Ectodermal cell (in vitro differentiated cells): ENCODE results near the gene FHIP1A.

Source experiments
- H3K27ac ChIP-seq: 2 replicates; pipeline ENCODE4 v1.7.0; 2013; ENCODE audit warnings: mild to moderate bottlenecking, low read depth, low read length; ENCODE audit not compliant: insufficient read depth, poor library complexity, severe bottlenecking
- H3K27me3 ChIP-seq: 2 replicates; pipeline ENCODE4 v1.7.0; 2013; ENCODE audit warnings: mild to moderate bottlenecking, low read length; ENCODE audit not compliant: insufficient read depth, control insufficient read depth, poor library complexity, severe bottlenecking
- H3K36me3 ChIP-seq: one replicate; pipeline ENCODE4 v1.7.0; 2013; ENCODE audit warnings: low read length; ENCODE audit not compliant: control insufficient read depth, insufficient read depth
- H3K4me1 ChIP-seq: one replicate; pipeline ENCODE4 v1.7.0; 2013; ENCODE audit warnings: low read length; ENCODE audit not compliant: control insufficient read depth, insufficient read depth
- H3K4me3 ChIP-seq: 2 replicates; pipeline ENCODE4 v1.7.0; 2013; ENCODE audit warnings: low read depth, low read length, control low read depth; ENCODE audit not compliant: insufficient read depth
- H3K9me3 ChIP-seq: 2 replicates; pipeline ENCODE4 v1.7.0; 2013; ENCODE audit warnings: mild to moderate bottlenecking, low read length, moderate library complexity; ENCODE audit not compliant: control insufficient read depth
- WGBS, 2 experiments: methylation state at CpG; one replicate each; pipeline ENCODE4 v1.1.7; 2013; ENCODE audit warnings: missing lambda C conversion rate in 2 of 2; 5-methylcytosine and 5-hydroxymethylcytosine counted together

FHIP1A gene

GRCh38 chr4:151417766-151418376 lies 8.9 kb downstream of the FHIP1A start:
- Histone ChIP-seq H3K27me3 (no peaks in the 10 kb centered on the region), H3K4me1 (no peaks in the 10 kb centered on the region), H3K36me3 (no peaks in the 10 kb centered on the region), H3K4me3 (no peak overlapping the region), H3K27ac (no peak overlapping the region), H3K9me3 (no peaks in the 10 kb centered on the region)
- WGBS, 2 experiments: 91 to 92% methylated on average over 2 of the region's 2 CpGs

- no peaks in the 10 kb centered on the region for H3K9me3 ChIP-seq
- H3K27me3 ChIP-seq: no peaks in the 10 kb centered on the region
- no peak overlapping the region for H3K4me3 ChIP-seq
- H3K4me1 ChIP-seq: no peaks in the 10 kb centered on the region
- H3K36me3 ChIP-seq: no peaks in the 10 kb centered on the region
- H3K27ac ChIP-seq: no peak overlapping the region
Observed at GRCh38 chr4:151418385-151418784, 9.4 kb downstream of the FHIP1A start.

GRCh38 chr4:151418856-151419255 lies 9.9 kb downstream of the FHIP1A start:
- no peaks in the 10 kb centered on the region for H3K36me3 ChIP-seq
- WGBS, 2 experiments: 97 to 100% methylated on average over 1 of the region's 1 CpG
- no peaks in the 10 kb centered on the region for H3K4me1 ChIP-seq
- H3K27ac ChIP-seq: no peak overlapping the region
- H3K9me3 ChIP-seq: no peaks in the 10 kb centered on the region
- no peaks in the 10 kb centered on the region for H3K27me3 ChIP-seq
- no peak overlapping the region for H3K4me3 ChIP-seq

GRCh38 chr4:151420250-151420807 lies 11.4 kb downstream of the FHIP1A start:
- no peaks in the 10 kb centered on the region for H3K36me3 ChIP-seq
- H3K4me1 ChIP-seq: no peaks in the 10 kb centered on the region
- H3K4me3 ChIP-seq: no peak overlapping the region
- H3K9me3 ChIP-seq: no peaks in the 10 kb centered on the region
- no peaks in the 10 kb centered on the region for H3K27me3 ChIP-seq
- H3K27ac ChIP-seq: no peak overlapping the region

- Histone ChIP-seq H3K27ac (no peak overlapping the region), H3K9me3 (no peaks in the 10 kb centered on the region), H3K4me1 (no peaks in the 10 kb centered on the region), H3K27me3 (no peaks in the 10 kb centered on the region), H3K36me3 (no peaks in the 10 kb centered on the region), H3K4me3 (no peak overlapping the region)
- 64 to 75% methylated on average over 2 of the region's 3 CpGs for WGBS, 2 experiments
Observed at GRCh38 chr4:151422854-151423253, 13.9 kb downstream of the FHIP1A start.

GRCh38 chr4:151426513-151426912 lies 17.5 kb downstream of the FHIP1A start:
- Histone ChIP-seq H3K27ac (no peak overlapping the region), H3K4me3 (no peak overlapping the region), H3K27me3 (no peaks in the 10 kb centered on the region), H3K4me1 (peaks cover 7% of the 10 kb centered on the region), H3K9me3 (no peaks in the 10 kb centered on the region), H3K36me3 (no peaks in the 10 kb centered on the region)
- no CpG with 5 or more reads among the region's 1 CpG for WGBS, 2 experiments

GRCh38 chr4:151427266-151427665 lies 18.3 kb downstream of the FHIP1A start:
- Histone ChIP-seq H3K27me3 (no peaks in the 10 kb centered on the region), H3K36me3 (no peaks in the 10 kb centered on the region), H3K27ac (no peak overlapping the region), H3K4me3 (no peak overlapping the region), H3K9me3 (no peaks in the 10 kb centered on the region), H3K4me1 (peaks cover 7% of the 10 kb centered on the region)
- WGBS, 2 experiments: 88 to 100% methylated on average over 1 of the region's 1 CpG

- Histone ChIP-seq H3K27ac (no peak overlapping the region), H3K27me3 (no peaks in the 10 kb centered on the region), H3K4me3 (no peak overlapping the region), H3K4me1 (peaks cover 7% of the 10 kb centered on the region), H3K9me3 (no peaks in the 10 kb centered on the region), H3K36me3 (no peaks in the 10 kb centered on the region)
- WGBS, 2 experiments: 92 to 94% methylated on average over 3 of the region's 3 CpGs
Observed at GRCh38 chr4:151428346-151428745, 19.4 kb downstream of the FHIP1A start.

GRCh38 chr4:151429957-151430570 lies 21.1 kb downstream of the FHIP1A start:
- Histone ChIP-seq H3K9me3 (no peaks in the 10 kb centered on the region), H3K27me3 (no peaks in the 10 kb centered on the region), H3K36me3 (no peaks in the 10 kb centered on the region), H3K4me3 (no peak overlapping the region), H3K4me1 (peaks cover 7% of the 10 kb centered on the region), H3K27ac (no peak overlapping the region)
- 63% methylated on average over 1 of the region's 1 CpG; no CpG with 5 or more reads in 1 of the 2 experiments for WGBS, 2 experiments

- WGBS, 2 experiments: 66% methylated on average over 5 to 6 of the region's 6 CpGs
- Histone ChIP-seq H3K4me1 (peaks cover 7% of the 10 kb centered on the region), H3K9me3 (no peaks in the 10 kb centered on the region), H3K27me3 (no peaks in the 10 kb centered on the region), H3K4me3 (no peak overlapping the region), H3K27ac (no peak overlapping the region), H3K36me3 (no peaks in the 10 kb centered on the region)
Observed at GRCh38 chr4:151430740-151431457, 21.9 kb downstream of the FHIP1A start.
